SK-N-SH treated with all-trans-retinoic acid at 6 μM for 48 hours (cell line): ENCODE data around the gene BRICD5.

Experiments
- ATAC-seq: fragments of 200-7000 bp; cut with Tn5 transposase; 3 replicates; pipeline ENCODE4 v1.9.1; 2020; ENCODE audit warnings: mild to moderate bottlenecking, moderate library complexity
- ARNTL ChIP-seq: fragments of 450-650 bp; formaldehyde crosslinking; IDR thresholded peaks from 2 replicates; pipeline ENCODE4 v1.5.0; 2020; ENCODE audit warnings: low read depth, mild to moderate bottlenecking, moderate library complexity, borderline replicate concordance
- BACH2 ChIP-seq: fragments of 250-450 bp; sonication (Bioruptor Pico); IDR thresholded peaks from 2 replicates; pipeline ENCODE4 v1.9.0; 2021; ENCODE audit warnings: mild to moderate bottlenecking, borderline replicate concordance
- CSDC2 ChIP-seq: fragments of 250-450 bp; sonication (Bioruptor Pico); IDR thresholded peaks from 2 replicates; pipeline ENCODE4 v1.5.0; 2020; ENCODE audit warnings: mild to moderate bottlenecking, moderate library complexity
- ESRRG ChIP-seq: fragments of 250-450 bp; sonication (Bioruptor Pico); IDR thresholded peaks from 2 replicates; pipeline ENCODE4 v1.6.1; 2021; ENCODE audit warnings: mild to moderate bottlenecking
- GLIS3 ChIP-seq: fragments of 250-450 bp; sonication (Bioruptor Pico); IDR thresholded peaks from 2 replicates; pipeline ENCODE4 v1.5.0; 2020; ENCODE audit warnings: mild to moderate bottlenecking, moderate library complexity
- ISL1 ChIP-seq: fragments of 250-450 bp; sonication (Bioruptor Pico); IDR thresholded peaks from 2 replicates; pipeline ENCODE4 v2.1.2; 2022; ENCODE audit warnings: mild to moderate bottlenecking, moderate library complexity
- PPARA ChIP-seq: fragments of 250-450 bp; sonication (Bioruptor Pico); IDR thresholded peaks from 2 replicates; pipeline ENCODE4 v1.5.0; 2020; ENCODE audit warnings: mild to moderate bottlenecking, borderline replicate concordance
- RARB ChIP-seq: fragments of 250-450 bp; sonication (Bioruptor Pico); IDR thresholded peaks from 2 replicates; pipeline ENCODE4 v1.8.0; 2021; ENCODE audit warnings: mild to moderate bottlenecking, moderate library complexity
- SNAI2 ChIP-seq: fragments of 250-450 bp; sonication (Bioruptor Pico); IDR thresholded peaks from 2 replicates; pipeline ENCODE4 v1.5.0; 2020; ENCODE audit warnings: mild to moderate bottlenecking, moderate library complexity
- TOX ChIP-seq: fragments of 250-450 bp; sonication (Bioruptor Pico); IDR thresholded peaks from 2 replicates; pipeline ENCODE4 v1.8.0; 2021; ENCODE audit warnings: mild to moderate bottlenecking, moderate library complexity, borderline replicate concordance
- ZC3H10 ChIP-seq: fragments of 250-450 bp; sonication (Bioruptor Pico); IDR thresholded peaks from 2 replicates; pipeline ENCODE4 v1.5.1; 2021; ENCODE audit warnings: mild to moderate bottlenecking, moderate library complexity
- ZFP30 ChIP-seq: fragments of 450-650 bp; formaldehyde crosslinking; IDR thresholded peaks from 2 replicates; pipeline ENCODE4 v1.5.0; 2022; ENCODE audit warnings: mild to moderate bottlenecking, moderate library complexity
- ZNF565 ChIP-seq: fragments of 450-650 bp; formaldehyde crosslinking; conservative IDR thresholded peaks from 2 replicates; pipeline ENCODE4 v1.5.0; 2020; ENCODE audit warnings: low read depth, mild to moderate bottlenecking, moderate library complexity
- ZNF70 ChIP-seq: fragments of 450-650 bp; formaldehyde crosslinking; IDR thresholded peaks from 2 replicates; pipeline ENCODE4 v1.5.0; 2020; ENCODE audit warnings: mild to moderate bottlenecking, moderate library complexity
- ZNF8 ChIP-seq: fragments of 450-650 bp; formaldehyde crosslinking; IDR thresholded peaks from 2 replicates; pipeline ENCODE4 v1.5.0; 2020; ENCODE audit warnings: mild to moderate bottlenecking, moderate library complexity
- TF ChIP-seq, protein P1 (sequence below): fragments of 250-450 bp; sonication (Bioruptor Pico); IDR thresholded peaks from 2 replicates; pipeline ENCODE4 v1.5.1; 2021; ENCODE audit warnings: mild to moderate bottlenecking, moderate library complexity
- TF ChIP-seq, protein P2 (sequence below): fragments of 250-450 bp; sonication (Bioruptor Pico); IDR thresholded peaks from 2 replicates; pipeline ENCODE4 v1.5.1; 2020; ENCODE audit warnings: low read depth, mild to moderate bottlenecking, moderate library complexity
- TF ChIP-seq, protein P3 (sequence below): fragments of 250-450 bp; sonication (Bioruptor Pico); IDR thresholded peaks from 2 replicates; pipeline ENCODE4 v1.8.0; 2020; ENCODE audit warnings: mild to moderate bottlenecking, moderate library complexity, borderline replicate concordance
- TF ChIP-seq, protein P4 (sequence below): fragments of 250-450 bp; sonication (Bioruptor Pico); IDR thresholded peaks from 2 replicates; pipeline ENCODE4 v1.5.0; 2020; ENCODE audit warnings: mild to moderate bottlenecking, moderate library complexity
- TF ChIP-seq, protein P5 (sequence below): fragments of 250-450 bp; sonication (Bioruptor Pico); IDR thresholded peaks from 2 replicates; pipeline ENCODE4 v1.8.0; 2021; ENCODE audit warnings: low read depth, mild to moderate bottlenecking, moderate library complexity, borderline replicate concordance

BRICD5 gene

DNA sequence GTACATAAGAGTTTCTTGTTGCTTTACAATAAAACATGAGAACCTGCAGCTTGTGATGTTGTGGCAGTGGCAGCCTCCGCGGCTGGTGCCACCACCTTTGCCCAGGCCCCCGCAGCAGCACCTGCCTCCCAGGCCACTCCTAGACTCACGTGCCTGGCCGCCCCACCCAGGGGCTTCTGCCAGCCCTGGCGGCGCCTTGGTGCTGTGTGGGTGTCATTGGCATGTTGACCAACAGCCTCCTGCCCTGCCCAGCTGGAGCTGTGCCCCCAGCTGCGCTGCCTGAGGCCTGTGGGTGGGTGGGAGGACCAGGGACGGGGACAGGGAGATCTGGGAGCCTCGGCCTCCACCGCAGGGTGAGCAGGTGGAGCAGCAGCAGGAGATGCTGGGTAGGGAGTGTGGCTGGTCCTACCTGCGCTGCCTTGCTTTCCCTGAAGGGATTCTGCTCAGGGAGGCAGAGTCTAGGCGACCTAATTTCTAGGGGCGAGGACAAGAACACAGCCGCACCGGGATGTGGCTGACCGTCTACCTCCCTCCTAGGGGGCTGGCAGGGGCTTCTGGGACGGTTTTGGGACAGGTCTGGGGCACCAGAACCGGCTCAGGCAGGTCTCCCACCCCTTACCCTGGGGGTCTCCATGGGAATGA, 25.2 kb upstream of the BRICD5 start:
- TF ChIP-seq ZC3H10: no peak
- TF ChIP-seq, protein P1, sequence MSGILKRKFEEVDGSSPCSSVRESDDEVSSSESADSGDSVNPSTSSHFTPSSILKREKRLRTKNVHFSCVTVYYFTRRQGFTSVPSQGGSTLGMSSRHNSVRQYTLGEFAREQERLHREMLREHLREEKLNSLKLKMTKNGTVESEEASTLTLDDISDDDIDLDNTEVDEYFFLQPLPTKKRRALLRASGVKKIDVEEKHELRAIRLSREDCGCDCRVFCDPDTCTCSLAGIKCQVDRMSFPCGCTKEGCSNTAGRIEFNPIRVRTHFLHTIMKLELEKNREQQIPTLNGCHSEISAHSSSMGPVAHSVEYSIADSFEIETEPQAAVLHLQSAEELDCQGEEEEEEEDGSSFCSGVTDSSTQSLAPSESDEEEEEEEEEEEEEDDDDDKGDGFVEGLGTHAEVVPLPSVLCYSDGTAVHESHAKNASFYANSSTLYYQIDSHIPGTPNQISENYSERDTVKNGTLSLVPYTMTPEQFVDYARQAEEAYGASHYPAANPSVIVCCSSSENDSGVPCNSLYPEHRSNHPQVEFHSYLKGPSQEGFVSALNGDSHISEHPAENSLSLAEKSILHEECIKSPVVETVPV (CRISPR knock-in tag): no peak
- no peak for TF ChIP-seq ESRRG
- TF ChIP-seq, protein P2, sequence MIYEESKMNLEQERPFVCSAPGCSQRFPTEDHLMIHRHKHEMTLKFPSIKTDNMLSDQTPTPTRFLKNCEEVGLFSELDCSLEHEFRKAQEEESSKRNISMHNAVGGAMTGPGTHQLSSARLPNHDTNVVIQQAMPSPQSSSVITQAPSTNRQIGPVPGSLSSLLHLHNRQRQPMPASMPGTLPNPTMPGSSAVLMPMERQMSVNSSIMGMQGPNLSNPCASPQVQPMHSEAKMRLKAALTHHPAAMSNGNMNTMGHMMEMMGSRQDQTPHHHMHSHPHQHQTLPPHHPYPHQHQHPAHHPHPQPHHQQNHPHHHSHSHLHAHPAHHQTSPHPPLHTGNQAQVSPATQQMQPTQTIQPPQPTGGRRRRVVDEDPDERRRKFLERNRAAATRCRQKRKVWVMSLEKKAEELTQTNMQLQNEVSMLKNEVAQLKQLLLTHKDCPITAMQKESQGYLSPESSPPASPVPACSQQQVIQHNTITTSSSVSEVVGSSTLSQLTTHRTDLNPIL (CRISPR knock-in tag): no peak
- TF ChIP-seq ZFP30 (CRISPR knock-in tag): no peak
- no peak for TF ChIP-seq RARB (CRISPR knock-in tag)
- TF ChIP-seq, protein P3, sequence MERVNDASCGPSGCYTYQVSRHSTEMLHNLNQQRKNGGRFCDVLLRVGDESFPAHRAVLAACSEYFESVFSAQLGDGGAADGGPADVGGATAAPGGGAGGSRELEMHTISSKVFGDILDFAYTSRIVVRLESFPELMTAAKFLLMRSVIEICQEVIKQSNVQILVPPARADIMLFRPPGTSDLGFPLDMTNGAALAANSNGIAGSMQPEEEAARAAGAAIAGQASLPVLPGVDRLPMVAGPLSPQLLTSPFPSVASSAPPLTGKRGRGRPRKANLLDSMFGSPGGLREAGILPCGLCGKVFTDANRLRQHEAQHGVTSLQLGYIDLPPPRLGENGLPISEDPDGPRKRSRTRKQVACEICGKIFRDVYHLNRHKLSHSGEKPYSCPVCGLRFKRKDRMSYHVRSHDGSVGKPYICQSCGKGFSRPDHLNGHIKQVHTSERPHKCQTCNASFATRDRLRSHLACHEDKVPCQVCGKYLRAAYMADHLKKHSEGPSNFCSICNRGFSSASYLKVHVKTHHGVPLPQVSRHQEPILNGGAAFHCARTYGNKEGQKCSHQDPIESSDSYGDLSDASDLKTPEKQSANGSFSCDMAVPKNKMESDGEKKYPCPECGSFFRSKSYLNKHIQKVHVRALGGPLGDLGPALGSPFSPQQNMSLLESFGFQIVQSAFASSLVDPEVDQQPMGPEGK: no peak
- no peak for TF ChIP-seq ISL1
- no peak for TF ChIP-seq CSDC2 (CRISPR knock-in tag)
- TF ChIP-seq, protein P4, sequence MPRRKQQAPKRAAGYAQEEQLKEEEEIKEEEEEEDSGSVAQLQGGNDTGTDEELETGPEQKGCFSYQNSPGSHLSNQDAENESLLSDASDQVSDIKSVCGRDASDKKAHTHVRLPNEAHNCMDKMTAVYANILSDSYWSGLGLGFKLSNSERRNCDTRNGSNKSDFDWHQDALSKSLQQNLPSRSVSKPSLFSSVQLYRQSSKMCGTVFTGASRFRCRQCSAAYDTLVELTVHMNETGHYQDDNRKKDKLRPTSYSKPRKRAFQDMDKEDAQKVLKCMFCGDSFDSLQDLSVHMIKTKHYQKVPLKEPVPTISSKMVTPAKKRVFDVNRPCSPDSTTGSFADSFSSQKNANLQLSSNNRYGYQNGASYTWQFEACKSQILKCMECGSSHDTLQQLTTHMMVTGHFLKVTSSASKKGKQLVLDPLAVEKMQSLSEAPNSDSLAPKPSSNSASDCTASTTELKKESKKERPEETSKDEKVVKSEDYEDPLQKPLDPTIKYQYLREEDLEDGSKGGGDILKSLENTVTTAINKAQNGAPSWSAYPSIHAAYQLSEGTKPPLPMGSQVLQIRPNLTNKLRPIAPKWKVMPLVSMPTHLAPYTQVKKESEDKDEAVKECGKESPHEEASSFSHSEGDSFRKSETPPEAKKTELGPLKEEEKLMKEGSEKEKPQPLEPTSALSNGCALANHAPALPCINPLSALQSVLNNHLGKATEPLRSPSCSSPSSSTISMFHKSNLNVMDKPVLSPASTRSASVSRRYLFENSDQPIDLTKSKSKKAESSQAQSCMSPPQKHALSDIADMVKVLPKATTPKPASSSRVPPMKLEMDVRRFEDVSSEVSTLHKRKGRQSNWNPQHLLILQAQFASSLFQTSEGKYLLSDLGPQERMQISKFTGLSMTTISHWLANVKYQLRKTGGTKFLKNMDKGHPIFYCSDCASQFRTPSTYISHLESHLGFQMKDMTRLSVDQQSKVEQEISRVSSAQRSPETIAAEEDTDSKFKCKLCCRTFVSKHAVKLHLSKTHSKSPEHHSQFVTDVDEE (CRISPR knock-in tag): no peak
- TF ChIP-seq TOX (CRISPR knock-in tag): no peak
- no peak for TF ChIP-seq SNAI2 (CRISPR knock-in tag)
- no peak for TF ChIP-seq ZNF565 (CRISPR knock-in tag)
- no peak for TF ChIP-seq ZNF8 (CRISPR knock-in tag)
- no peak for TF ChIP-seq GLIS3 (CRISPR knock-in tag)
- TF ChIP-seq ZNF70 (CRISPR knock-in tag): no peak
- no peak for TF ChIP-seq ARNTL
- peak; percentile 2 for ATAC-seq

DNA sequence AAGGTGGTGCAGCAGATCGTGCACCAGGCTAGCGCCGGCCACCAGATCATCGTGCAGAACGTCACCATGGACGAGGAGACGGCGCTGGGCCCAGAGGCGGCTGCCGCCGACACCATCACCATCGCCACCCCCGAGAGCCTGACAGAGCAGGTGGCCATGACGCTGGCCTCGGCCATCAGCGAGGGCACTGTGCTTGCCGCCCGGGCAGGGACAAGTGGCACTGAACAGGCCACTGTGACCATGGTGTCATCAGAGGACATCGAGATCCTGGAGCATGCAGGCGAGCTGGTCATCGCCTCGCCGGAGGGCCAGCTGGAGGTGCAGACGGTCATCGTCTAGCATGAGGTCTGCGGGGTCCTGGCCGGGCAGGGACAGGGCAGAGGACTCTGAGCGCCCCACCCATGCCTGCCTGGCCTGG, 24.6 kb upstream of the BRICD5 start:
- TF ChIP-seq TOX (CRISPR knock-in tag) (no peak), ZFP30 (CRISPR knock-in tag) (no peak), ZNF565 (CRISPR knock-in tag) (no peak), PPARA (no peak), GLIS3 (CRISPR knock-in tag) (no peak), ESRRG (no peak), ARNTL (no peak), BACH2 (CRISPR knock-in tag) (no peak), ISL1 (no peak), ZNF8 (CRISPR knock-in tag) (no peak), RARB (CRISPR knock-in tag) (no peak)
- TF ChIP-seq, protein P1 (CRISPR knock-in tag): no peak
- no peak for ATAC-seq

DNA sequence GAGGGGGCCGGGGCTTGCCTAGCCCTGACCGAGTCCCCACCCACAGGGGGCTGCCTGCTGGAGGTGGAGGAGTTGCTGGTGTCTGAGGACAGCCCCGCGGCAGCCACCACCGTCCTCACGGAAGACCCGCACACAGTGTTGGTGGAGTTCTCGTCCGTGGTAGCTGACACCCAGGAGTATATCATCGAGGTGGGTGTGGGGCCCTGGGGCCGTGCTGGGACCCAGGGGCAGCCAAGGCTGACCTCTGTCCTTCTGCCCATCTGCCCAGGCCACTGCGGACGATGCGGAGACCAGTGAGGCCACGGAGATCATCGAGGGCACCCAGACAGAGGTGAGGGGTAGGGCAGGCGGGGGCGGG, 24.1 kb upstream of the BRICD5 start:
- TF ChIP-seq ZNF70 (CRISPR knock-in tag) (no peak), ZNF565 (CRISPR knock-in tag) (no peak), ZFP30 (CRISPR knock-in tag) (no peak), ARNTL (no peak), CSDC2 (CRISPR knock-in tag) (no peak), PPARA (no peak), ZNF8 (CRISPR knock-in tag) (no peak), ESRRG (no peak), BACH2 (CRISPR knock-in tag) (no peak), ISL1 (no peak)
- TF ChIP-seq, protein P1 (CRISPR knock-in tag): no peak
- TF ChIP-seq, protein P5, sequence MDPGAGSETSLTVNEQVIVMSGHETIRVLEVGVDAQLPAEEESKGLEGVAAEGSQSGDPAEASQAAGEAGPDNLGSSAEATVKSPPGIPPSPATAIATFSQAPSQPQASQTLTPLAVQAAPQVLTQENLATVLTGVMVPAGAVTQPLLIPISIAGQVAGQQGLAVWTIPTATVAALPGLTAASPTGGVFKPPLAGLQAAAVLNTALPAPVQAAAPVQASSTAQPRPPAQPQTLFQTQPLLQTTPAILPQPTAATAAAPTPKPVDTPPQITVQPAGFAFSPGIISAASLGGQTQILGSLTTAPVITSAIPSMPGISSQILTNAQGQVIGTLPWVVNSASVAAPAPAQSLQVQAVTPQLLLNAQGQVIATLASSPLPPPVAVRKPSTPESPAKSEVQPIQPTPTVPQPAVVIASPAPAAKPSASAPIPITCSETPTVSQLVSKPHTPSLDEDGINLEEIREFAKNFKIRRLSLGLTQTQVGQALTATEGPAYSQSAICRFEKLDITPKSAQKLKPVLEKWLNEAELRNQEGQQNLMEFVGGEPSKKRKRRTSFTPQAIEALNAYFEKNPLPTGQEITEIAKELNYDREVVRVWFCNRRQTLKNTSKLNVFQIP (CRISPR knock-in tag): no peak
- no peak for ATAC-seq
